HG02763 (cell line): ENCODE results near the gene CPNE7.

Experiments
- ATAC-seq: cut with Tn5 transposase; IDR thresholded peaks from one replicate; pipeline ENCODE4 v1.9.1; 2021; ENCODE audit warnings: mild to moderate bottlenecking, moderate library complexity; ENCODE audit not compliant: unreplicated experiment

The CPNE7 gene

DNA sequence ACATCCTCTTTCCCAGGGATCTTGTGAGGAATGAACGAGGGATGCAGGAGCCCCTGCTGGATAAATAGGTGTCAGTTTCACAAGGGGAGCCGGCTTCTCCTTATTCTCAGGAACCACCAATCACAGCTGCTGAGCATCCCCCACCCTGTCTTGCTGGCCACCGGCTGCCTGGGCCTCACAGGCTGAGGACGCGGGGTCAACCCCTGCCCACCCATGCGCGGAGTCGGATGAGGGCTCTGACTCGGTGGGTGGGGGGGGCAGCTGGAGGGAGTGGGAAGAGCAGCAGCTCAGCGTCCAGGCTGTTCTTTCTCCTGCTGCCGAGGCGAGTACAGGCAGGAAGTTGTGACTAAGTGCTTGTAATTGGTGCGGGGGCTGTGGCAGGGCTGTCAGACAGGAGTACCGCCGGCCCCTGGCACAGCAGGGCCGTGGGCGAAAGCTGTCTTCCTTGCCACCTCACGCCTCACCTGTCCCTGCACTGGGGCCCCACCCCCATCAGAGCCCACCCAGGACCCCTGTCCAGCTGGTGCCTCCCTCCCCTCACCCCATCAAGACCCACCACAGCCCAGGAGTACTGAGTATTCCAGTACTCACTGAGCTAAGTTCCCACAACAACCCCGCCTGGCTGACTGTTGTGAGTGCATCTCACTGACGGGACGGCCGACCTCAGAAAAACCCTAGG lies 26.9 kb downstream of the CPNE7 start:
- ATAC-seq, result no peak

DNA sequence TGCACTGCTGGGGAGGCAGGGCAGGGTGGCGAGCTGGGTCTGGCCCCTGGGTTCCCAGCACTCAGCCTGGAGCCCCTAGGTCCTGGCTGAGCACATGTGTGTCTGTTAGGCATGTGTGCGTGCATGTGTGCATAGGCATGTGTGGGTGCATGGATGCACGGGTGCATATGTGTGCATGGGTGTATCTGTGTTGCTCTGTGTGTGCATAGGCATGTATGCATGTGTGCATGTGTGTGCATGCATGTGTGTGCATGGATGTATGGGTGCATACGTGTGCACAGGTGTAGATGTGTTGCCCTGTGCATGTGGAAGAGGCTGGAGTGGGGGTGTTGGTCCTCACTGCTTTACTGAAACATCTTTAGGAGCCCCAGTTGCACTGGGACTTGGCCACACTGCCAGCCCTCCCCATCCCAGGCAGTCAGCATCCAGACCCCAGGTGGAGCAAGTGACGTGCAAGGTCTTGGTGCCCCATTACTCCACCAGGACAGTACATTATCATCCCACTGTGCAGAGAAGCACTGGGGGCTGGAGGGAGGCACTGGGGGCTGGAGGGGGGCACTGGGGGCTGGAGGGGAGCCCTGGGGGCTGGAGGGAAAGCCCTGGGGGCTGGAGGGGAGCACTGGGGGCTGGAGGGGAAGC lies 27.5 kb downstream of the CPNE7 start:
- no peak for ATAC-seq

DNA sequence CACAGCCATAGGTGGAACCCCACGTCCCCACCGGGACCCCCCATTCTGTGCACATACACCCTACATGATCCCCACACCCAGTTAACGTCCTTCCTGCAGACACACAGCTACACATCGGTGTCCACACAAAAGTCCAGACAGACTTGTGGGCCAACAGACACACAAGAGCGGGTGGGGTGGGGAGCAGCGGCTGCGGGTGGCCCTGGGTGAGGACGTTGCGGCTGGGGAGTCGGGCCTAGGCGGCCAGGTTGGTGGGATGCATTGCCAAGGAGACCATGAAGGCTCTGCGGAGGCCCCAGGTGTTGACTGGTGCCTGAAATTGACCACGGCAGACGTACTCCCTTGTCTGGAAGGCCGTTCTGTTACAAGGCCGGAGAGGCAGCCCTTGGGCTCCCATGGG lies 29.2 kb downstream of the CPNE7 start:
- ATAC-seq, result no peak

DNA sequence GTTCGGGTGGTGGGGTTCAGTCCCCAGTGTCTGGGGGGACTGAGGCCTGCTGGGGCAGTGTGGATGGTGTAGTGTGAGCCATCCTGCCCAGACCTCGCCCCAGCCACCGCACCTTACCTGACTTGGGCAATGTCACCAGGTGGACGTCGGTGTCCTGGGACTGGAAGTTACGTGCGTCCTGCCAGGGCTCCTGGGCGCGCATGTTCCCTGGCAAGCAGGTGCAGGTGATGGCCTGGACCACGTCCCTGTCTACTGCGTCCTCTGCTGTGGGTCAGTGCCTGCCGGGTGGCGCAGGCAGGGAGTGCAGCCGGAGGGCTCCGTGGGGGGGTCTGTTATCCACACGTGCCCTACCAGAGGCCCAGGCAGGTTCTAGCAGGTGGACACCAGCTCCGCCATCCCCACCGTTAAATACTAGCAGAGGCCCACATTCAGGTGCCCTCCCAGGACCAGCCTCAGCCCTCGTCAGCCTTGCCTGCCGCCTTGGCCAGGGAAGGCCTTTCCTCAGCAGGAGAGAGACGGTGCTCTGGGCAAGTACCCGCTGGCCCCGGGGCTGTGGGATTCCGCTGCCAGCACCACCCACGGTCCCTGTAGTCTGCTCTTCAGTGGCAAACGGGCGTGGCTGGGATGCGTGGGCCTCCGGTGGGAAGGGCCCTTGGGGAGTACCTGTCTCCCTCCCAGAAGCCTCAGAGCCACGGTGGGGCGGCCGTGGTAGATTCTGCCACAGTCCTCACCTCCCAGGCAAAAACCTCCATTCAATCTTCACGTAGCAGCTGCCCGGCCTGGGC lies 29.8 kb downstream of the CPNE7 start:
- no peak for ATAC-seq

DNA sequence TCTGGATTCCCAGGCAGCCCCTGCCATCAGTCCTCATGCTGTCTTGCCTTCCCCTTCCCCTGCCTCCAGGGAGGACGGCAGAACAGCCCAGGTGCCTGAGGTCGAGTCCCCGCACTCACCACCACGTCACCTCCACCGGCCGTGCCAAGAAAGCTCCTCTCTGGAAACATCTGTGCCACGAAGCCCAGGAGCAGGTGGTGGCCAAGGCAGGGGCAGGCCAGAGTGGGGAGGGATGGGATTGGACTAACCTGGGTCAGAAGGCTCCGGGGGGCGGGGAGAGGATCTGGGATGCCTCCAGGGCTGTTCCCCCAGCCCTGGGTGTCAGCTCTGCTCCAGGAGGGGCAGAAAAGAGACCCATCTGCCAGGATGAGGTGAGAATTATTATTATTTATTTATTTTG lies 30.4 kb downstream of the CPNE7 start:
- ATAC-seq, result no peak

DNA sequence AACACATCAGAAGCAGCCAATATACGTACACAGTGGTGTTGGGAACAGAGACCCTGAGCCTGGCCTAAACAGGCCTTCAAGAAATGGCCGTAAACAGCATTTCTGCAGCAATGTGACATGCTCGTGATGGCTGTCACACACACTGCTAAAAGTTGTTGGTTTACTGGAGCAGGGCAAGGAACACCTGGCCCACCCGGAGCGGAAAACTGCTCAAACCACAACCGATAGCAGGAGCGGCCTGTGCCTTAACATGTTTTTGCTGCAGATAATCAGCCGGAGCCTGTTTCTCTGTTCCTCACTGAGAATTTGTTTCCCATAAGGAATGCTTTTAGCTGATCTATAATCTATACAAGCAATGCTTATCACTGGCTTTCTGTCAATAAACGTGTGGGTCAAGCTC lies 31.9 kb downstream of the CPNE7 start:
- ATAC-seq, result no peak

DNA sequence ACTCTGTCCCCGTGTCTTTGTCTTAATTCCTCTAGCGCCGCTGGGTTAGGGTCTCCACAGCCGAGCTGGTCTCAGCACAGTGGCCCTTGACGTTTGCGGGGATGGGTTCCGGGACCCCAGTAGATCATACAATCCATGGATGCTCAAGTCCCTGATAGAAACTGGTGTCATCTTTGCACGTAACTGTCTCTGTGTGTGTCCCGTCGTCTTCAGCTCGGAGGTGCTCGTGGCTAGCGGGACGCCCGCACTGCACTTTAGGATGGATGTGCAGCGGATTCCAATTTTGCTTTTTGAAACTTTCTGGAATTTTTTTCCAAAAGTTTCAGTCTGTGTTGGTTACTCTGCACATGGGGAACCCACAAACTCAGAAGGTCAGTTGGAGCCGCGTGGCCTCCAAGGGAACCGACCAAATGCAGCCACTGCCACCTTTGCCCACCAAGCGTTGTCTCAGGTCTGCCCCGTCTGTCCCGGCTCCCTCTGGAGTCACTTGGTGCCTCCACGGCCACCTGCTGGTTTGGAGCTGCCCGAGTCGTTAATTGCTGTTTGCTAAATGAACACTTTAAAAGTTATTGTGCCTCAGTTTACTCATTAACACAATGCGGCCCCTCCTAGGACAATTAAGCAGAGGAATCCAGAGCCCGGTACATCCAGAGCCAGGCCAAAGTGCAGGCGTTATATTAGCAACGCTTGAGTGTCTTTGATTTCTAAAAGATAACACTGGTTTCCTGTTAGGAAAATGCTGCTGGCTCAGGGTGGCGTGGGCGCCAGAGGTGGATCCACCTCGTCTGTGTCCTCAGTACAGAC lies 32.6 kb downstream of the CPNE7 start:
- ATAC-seq, result no peak

DNA sequence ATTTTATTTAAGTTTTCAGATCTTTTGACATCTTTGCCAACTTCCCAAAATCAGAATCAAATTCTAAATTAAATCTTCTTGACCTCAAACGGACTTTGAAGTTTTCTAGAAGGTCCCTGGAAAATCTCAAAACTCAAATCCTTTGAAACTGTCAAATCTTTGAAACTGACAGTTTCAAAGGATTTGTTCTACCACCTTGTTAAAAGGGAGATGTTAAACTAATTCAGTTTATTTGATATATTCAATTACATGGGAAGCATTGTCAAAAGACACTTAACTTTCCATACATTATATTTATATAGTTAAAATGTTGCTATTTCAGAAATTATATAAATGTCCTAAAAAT lies 34.5 kb downstream of the CPNE7 start:
- no peak for ATAC-seq

DNA sequence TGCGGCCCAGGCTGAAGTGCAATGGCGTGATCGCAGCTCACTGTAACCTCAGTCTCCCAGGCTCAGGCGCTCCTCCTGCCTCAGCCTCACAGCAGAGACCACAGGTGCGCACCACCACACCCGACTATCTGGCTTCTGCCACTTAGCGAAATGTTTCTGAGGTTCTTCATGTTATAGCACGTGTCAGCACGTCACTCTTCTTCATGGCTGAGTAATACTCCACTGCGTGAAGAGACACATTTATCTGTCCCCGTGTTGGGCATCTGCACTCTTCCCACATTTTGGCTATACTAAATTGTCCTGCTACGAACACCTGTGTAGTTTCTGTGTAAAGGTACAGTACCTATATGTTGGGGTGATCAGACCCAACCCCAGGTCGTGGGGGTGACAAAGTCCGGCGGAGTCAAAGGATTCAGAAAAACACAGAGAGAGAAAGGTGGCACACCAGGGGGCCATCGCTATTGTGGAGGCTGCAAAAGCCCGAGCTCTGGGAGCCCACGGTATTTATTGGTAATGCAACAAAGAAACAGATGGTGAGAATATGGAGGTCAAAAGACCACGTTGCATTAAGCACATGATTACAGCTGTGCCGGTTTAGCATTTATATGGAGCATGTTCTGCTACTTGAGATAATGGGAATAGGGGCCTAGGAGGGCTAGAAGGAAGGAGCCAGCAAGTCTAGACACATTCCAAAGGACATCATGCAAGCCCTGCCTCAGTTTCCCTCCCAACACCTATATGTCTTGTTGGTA lies 37.0 kb downstream of the CPNE7 start:
- no peak for ATAC-seq

DNA sequence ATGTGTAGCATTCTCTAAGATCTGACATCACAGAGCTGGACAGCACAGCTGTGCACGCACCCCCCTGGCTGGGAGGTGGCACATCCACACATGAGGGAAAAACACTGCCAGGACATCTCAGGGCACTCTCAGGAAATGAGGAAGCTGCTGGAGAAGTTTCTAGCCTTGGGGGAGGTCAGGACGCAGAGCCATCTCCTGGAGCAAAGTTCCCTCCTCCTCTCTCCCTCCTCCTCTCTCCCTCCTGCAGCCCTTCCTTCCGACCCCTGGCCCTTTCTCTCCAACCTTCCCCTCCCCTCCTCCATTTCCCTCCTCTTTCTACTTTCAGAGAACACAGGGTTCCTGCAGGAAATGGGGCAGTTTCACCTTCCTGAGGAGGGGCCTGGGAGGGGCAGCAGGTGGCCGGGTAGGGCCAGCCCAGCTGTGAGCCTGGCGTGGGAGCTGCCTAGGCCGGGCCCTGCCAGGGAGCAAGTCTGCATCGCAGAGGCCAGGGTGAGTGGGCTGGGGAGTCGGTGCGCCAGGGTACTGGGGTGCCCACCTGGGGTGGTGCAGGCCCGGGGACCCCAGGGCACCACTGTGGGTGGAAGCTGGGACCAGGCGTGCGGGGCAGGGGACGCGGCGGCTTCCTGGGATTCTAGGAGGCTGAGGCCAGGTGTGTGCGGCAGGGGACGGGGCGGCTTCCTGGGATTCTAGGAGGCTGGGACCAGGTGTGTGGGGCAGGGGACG lies 37.8 kb downstream of the CPNE7 start, which contains the start of gene DPEP1:
DPEP1 (plus strand) TSS at position 412 of the 723 bp plus-strand sequence. CDS start 16,769 bp downstream, outside the sequence.
- ATAC-seq, result no peak

DNA sequence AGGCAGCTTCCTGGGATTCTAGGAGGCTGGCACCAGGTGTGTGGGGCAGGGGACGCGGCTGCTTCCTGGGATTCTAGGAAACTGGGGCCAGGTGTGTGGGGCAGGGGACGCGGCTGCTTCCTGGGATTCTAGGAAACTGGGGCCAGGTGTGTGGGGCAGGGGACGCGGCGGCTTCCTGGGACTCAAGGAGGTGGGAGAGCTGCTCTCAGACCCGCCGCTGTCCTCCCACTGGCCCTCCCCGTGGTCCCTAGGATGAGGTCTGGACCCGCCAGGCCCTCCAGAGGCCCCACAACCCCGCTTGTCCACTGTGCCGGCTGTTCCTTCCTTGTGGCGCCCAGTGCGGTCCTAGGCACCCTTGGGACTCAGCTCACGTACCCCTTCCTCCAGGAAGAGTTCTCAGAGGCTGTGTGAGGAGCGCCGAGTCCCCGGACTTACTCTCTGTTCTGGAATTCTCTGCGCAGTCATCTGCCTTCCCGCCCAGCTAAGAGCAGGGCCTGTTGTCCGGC lies 38.4 kb downstream of the CPNE7 start:
- no peak for ATAC-seq

DNA sequence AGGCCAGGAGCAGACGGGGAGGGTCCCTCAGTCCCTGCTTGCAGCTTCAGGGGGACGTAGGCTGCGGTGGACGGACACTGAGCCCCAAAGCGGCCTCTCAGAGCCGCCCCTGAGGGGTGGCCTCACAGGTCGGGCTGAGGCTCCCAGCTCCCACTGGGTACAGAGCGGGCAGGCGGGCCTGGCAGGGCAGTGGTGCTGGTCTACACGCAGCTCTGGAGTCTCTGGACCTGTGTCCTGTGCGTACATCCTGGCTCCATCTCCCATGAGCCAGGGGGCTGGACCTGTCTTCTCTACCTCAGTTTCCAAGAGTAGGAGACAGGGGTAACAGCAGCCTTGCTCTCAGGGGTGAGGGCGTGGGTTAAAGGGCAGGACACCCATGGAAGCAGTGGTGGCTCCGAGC lies 39.6 kb downstream of the CPNE7 start:
- no peak for ATAC-seq

DNA sequence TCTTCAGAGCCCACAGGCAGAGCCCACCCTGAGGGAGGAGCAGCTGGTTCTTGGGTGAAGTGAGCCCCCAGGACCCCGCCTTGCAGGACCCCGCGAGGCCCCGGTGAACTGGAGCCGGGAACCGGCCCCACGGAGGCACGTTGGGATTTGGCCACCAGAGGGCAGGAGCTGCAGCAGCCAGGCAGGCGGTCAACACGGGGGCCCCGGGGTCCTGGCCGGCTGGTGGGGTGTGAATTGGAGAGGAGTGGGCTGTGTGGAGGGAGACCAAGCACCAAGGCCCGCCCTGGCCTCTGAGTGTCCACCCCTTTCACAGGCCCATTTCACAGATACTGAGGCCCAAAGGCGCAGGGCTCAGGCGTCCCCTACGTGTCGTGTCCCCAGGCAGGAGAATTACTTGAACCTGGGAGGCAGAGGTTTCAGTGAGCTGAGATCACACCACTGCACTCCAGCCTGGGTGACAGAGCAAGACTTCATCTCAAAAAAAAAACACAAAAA lies 40.1 kb downstream of the CPNE7 start:
- ATAC-seq, result no peak

DNA sequence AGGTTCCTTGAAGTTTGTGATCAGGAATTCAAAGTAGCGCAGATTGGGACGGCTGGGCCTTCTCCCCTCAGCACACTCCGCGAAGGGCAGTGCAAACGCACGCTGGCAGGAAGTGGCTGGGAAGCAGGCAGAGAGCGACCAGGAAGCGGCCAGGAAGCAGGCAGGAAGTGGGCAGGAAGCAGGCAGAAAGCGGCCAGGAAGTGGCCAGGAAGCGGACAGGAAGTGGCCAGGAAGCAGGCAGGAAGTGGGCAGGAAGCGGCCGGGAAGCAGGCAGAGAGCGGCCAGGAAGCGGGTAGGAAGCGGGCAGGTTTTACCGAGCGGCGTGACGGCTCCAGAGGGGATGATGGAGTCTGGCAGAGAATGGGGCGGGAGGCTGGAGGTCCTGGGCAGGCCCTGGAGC lies 41.1 kb downstream of the CPNE7 start:
- no peak for ATAC-seq

DNA sequence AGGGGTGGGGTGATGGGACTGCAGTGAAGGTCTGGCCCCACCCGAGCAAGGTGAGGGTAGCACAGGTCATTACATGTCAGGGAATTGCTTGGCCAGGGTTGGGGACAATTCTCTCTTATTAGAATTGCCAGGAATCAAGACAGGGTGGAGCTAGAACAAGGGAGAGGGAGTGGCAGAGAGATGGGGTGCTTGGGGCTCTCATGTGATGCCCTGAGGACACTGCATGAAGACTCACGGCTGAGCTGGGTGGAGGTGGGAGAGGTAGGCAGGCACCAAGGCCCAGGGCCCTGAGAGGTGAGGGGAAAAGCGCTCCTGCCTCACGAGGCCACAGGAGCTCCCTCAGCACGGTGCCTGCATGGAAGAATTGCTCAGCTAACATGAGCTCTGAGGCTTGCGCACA lies 41.5 kb downstream of the CPNE7 start:
- no peak for ATAC-seq

DNA sequence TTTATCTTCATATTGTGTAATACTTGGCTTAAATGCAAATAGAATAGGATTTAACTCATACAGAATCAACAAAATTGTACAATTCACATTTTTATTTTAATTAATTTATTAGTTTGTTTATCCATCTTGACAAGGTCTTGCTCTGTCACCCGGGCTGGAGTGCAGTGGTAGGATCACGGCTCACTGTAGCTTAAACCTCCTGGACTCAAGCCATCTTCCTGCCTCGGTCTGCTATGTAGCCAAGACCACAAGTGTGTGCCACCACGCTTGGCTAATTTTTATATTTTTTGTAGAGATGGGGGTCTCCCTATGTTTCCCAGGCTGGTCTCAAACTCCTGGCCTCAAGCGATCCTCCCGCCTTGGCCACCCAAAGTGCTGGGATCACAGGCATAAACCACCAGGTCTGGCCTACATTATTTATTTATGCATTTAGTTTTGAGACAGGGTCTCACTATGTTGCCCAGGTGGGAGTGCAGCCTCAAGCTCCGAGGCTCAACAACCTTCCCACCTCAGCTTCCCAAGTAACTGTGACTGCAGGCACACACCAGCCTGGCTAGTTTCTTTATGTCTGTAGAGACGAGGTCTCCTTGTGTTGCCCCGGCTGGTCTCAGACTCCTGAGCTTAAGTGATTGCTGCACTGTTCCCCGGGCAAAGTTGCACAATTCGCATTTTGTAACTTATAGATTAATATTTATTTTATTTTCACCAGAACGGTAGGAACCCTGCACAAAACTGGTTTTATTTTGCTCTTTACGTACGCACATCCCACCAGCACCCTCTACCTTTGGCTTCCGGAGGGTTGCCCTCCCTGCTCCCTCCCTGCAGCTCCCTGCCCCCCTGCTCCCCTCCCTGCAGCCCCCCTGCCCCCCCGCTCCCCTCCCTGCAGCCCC lies 42.8 kb downstream of the CPNE7 start:
- ATAC-seq, result no peak

DNA sequence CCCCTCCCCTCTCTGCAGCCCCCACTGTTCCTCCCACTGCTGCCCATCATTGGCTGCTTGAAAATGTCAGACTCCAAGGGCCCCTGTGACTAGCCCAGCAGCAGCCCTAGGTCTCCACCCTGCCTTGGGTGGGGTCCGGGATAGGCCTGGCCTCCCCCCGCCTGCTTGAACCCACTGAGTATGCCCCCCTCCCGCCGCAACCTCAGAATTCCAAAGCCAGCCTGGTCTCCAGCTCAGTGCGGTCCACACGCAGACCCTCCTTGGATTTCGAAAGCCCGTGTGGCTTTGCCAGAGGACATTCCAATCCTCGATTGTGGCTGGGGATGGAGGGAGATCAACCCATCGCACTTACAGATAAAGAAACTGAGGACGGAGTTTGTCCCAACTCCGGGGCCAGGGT lies 44.3 kb downstream of the CPNE7 start:
- no peak for ATAC-seq

DNA sequence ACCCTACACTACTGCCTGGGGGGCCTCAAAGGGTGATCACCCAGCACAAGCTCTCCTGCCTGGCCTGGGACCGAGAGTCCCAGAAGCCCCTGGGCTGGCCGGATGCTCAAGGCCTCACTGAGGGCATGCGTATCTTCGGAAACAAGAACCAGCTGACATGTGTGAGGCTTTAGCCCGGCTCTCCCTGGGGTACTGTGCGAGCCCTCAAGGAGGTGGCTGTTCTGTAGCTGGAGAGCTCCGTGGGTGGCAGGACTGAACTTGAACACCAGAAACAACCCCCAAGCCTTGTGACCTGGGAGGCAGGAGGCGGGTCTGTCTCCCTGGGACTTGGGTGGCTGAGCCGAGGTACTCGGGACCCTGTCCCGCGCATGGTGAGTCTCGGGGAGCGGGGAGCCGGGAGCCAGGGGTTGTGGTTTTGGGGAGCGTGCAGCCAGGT lies 44.9 kb downstream of the CPNE7 start:
- ATAC-seq, result no peak
